Lower lobe of right lung (tissue), 2 donors: ENCODE measurements around the gene TNFAIP1. TPM values are rescaled to one million over a fixed set of nuclear protein-coding genes. Genes with fewer than 3 reads are reported as not detected.

Experiments used
- ATAC-seq, 2 donors: fragments of 200-7000 bp; cut with Tn5 transposase; one replicate each; pipeline ENCODE4 v1.9.1; 2020 to 2022; ENCODE audit warnings: mild to moderate bottlenecking in 2 of 2, moderate library complexity in 2 of 2
- DNase-seq: peaks from one replicate; pipeline ENCODE4 v3.0.0-alpha.2; 2020
- H3K27ac ChIP-seq: fragments of 200-600 bp; one replicate; pipeline ENCODE4 v1.8.0; 2022
- H3K27me3 ChIP-seq: fragments of 200-600 bp; one replicate; pipeline ENCODE4 v1.8.0; 2022; ENCODE audit warnings: low read depth
- H3K36me3 ChIP-seq: fragments of 200-600 bp; one replicate; pipeline ENCODE4 v1.8.0; 2022; ENCODE audit warnings: mild to moderate bottlenecking
- H3K4me1 ChIP-seq: fragments of 200-600 bp; one replicate; pipeline ENCODE4 v1.8.0; 2022
- H3K4me3 ChIP-seq: fragments of 200-600 bp; one replicate; pipeline ENCODE4 v1.8.0; 2022; ENCODE audit warnings: mild to moderate bottlenecking
- H3K9me3 ChIP-seq: fragments of 200-600 bp; one replicate; pipeline ENCODE4 v1.8.0; 2022
- intact Hi-C: fragments of 100-400 bp; cut with DNase I; formaldehyde crosslinking; loops from one replicate; pipeline ENCODE4 v1.11.0; 2022
- total RNA-seq: library from RNA; stranded (reverse); fragmentation: NEBNext Ultra II Directional; extraction: Animal tissue kit (Norgen Biotek cat#: 25700); gene quantifications from one replicate; pipeline ENCODE4 v1.2.1, GENCODE V29; 2021
- TF ChIP-seq, protein P1 (sequence below): fragments of 200-600 bp; IDR thresholded peaks from one replicate; pipeline ENCODE4 v1.8.0; 2022; ENCODE audit warnings: antibody characterized with exemption, mild to moderate bottlenecking
- donor health status: DM: no; HTN: yes; CAD: no; lungs with severe emphysema.

The TNFAIP1 gene
- total RNA-seq, 1 donor from 2014 or later, result 56.1 TPM

GRCh38 chr17:28295677-28296578 lies 39.6 kb upstream of the TNFAIP1 start:
- H3K4me1 ChIP-seq, result no peaks in the 10 kb centered on the region
- no peak for DNase-seq
- TF ChIP-seq, protein P1, sequence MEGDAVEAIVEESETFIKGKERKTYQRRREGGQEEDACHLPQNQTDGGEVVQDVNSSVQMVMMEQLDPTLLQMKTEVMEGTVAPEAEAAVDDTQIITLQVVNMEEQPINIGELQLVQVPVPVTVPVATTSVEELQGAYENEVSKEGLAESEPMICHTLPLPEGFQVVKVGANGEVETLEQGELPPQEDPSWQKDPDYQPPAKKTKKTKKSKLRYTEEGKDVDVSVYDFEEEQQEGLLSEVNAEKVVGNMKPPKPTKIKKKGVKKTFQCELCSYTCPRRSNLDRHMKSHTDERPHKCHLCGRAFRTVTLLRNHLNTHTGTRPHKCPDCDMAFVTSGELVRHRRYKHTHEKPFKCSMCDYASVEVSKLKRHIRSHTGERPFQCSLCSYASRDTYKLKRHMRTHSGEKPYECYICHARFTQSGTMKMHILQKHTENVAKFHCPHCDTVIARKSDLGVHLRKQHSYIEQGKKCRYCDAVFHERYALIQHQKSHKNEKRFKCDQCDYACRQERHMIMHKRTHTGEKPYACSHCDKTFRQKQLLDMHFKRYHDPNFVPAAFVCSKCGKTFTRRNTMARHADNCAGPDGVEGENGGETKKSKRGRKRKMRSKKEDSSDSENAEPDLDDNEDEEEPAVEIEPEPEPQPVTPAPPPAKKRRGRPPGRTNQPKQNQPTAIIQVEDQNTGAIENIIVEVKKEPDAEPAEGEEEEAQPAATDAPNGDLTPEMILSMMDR, result no peak

DNA sequence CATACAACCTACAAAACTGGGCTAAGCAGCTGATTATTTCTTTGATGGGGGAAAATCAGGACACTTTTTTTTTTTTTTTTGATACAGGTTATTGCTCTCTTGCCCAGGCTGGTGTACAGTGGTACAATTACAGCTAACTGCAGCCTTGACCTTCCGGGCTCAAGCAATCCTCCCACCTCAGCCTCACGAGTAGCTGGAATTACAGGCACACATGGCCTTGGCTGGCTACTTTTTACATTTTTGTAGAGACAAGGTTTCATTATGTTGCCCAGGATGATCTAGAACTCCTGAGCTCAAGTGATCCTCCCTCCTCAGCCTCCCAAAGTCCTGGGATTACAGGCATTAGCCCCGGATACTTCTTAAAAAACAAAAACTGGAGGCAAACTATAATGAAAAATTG lies 37.1 kb upstream of the TNFAIP1 start:
- Histone ChIP-seq H3K9me3 (no peaks in the 10 kb centered on the region), H3K36me3 (no peaks in the 10 kb centered on the region), H3K4me1 (no peaks in the 10 kb centered on the region), H3K27ac (no peak overlapping the region), H3K4me3 (no peak overlapping the region), H3K27me3 (no peaks in the 10 kb centered on the region)
- intact Hi-C loops, result no loop called here
- TF ChIP-seq, protein P1, result no peak
- ATAC-seq (no peak), DNase-seq (no peak)

More at GRCh38 chr17:28295677-28296578, 39.6 kb upstream of the TNFAIP1 start:
- no peak overlapping the region for H3K27ac ChIP-seq
- intact Hi-C loops, result no loop called here
- H3K4me3 ChIP-seq, result no peak overlapping the region
- H3K27me3 ChIP-seq, result no peaks in the 10 kb centered on the region
- H3K36me3 ChIP-seq, result no peaks in the 10 kb centered on the region
- no peak for ATAC-seq
- no peaks in the 10 kb centered on the region for H3K9me3 ChIP-seq

DNA sequence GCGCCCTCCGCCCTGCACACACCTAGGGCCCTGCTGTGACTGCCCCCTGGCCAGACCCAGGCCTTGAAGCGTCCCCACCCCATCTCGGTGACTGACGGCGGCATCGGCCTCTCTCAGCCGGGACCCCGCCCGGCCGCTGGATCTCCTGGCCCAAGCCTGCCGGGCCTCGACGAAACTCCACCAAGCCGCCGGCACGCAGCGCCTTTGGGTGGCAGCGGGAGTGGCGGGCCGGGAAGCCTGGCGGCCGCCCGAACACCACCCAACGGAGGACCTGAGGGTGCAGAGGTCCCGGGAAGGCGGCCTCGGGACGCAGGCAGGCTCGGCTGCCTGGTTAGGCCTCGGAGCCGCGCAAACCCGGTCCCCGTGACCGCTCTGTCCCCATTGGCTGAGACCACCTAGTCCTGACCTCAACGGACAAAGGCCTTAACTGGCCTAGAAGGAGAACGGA lies 28.6 kb upstream of the TNFAIP1 start:
- no peak for ATAC-seq
- Histone ChIP-seq H3K4me1 (no peaks in the 10 kb centered on the region), H3K9me3 (no peaks in the 10 kb centered on the region), H3K27ac (no peak overlapping the region), H3K27me3 (peaks cover 14% of the 10 kb centered on the region), H3K4me3 (no peak overlapping the region), H3K36me3 (no peaks in the 10 kb centered on the region)
- intact Hi-C loops, result loop anchor here (10.0 kb wide), 1 partner anchor 262 kb away; the partner anchor contains the start of gene NLK
- TF ChIP-seq, protein P1, result no peak
- no peak for DNase-seq

- Histone ChIP-seq H3K4me1 (peaks cover 9% of the 10 kb centered on the region), H3K27me3 (no peaks in the 10 kb centered on the region), H3K36me3 (no peaks in the 10 kb centered on the region), H3K9me3 (no peaks in the 10 kb centered on the region), H3K4me3 (no peak overlapping the region), H3K27ac (no peak overlapping the region)
- ATAC-seq, result no peak
- TF ChIP-seq, protein P1, result no peak
- DNase-seq, result no peak
- intact Hi-C loops, result no loop called here
These were observed 21.7 kb upstream of the TNFAIP1 start for GRCh38 chr17:28313841-28314240.

GRCh38 chr17:28315846-28316705 lies 19.5 kb upstream of the TNFAIP1 start:
- Histone ChIP-seq H3K4me3 (no peak overlapping the region), H3K4me1 (peaks cover 22% of the 10 kb centered on the region), H3K36me3 (no peaks in the 10 kb centered on the region), H3K27me3 (no peaks in the 10 kb centered on the region), H3K27ac (no peak overlapping the region), H3K9me3 (no peaks in the 10 kb centered on the region)
- DNase-seq (no peak), ATAC-seq (no peak)
- intact Hi-C loops, result no loop called here
- TF ChIP-seq, protein P1, result no peak
